HG03064 (cell line): Measurements from ENCODE around the gene ANXA7.
A peak's percentile ranks its signal among the peaks of the same experiment; 100 is the strongest.

Experiments
- ATAC-seq: cut with Tn5 transposase; IDR thresholded peaks from one replicate; pipeline ENCODE4 v1.9.1; 2021; ENCODE audit warnings: low read depth; ENCODE audit not compliant: unreplicated experiment

ANXA7 gene

DNA sequence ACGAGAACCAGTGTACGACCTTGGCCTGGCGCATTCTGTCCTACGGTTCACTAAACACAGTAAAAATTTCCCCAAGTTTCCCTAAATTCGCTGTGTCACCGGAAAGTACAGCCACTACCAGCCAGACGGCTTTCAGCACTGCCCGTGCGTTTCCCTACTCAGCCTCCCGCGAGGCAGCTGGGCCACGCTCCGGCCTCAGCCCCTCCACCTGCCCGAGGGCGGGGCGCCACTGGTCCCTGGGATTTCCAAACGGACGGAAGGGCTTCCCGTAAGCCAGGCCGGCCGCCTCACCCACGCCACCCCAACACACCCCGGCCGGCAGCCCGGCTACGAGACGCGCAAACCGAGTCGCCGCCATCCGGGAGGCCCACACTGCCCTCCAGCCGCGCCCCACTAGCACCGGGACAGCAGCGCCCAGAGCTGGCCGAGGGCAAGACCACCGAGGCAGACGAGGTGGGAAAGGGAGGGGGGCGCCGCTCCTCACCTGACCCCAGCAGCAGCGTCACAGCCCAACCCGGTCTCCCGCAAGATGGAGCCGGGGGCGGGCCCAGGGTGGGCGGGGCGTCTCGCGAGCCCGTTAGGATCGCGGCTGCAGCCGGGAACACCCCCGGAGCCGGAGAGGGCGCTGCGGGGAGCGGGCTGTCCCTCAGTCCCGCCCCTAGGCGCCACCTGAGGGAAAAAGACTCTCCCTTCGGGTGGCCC, at the start of gene ANXA7:
ANXA7 (minus strand) TSS at position 531 of the 702 bp plus-strand sequence. CDS start 13,202 bp downstream, outside the sequence.
- ATAC-seq = peak; percentile 84

DNA sequence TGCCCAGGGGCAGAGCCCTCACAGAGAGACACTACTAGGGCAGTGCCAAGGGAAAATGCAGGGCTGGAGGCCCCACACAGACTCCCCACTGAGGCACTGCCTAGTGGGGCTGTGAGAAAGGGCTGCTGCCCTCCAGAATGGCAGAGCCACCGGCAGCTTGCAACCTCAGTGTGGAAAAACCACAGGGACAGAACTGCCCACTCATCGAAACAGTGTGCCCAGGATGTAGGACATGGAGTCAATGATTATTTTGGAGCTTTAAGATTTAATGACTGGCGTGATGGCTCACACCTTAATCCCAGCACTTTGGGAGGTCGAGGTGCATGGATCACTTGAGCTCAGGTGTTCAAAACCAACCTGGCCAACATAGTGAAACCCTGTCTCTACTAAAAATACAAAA, 47.0 kb upstream of the ANXA7 start:
- ATAC-seq = no peak

DNA sequence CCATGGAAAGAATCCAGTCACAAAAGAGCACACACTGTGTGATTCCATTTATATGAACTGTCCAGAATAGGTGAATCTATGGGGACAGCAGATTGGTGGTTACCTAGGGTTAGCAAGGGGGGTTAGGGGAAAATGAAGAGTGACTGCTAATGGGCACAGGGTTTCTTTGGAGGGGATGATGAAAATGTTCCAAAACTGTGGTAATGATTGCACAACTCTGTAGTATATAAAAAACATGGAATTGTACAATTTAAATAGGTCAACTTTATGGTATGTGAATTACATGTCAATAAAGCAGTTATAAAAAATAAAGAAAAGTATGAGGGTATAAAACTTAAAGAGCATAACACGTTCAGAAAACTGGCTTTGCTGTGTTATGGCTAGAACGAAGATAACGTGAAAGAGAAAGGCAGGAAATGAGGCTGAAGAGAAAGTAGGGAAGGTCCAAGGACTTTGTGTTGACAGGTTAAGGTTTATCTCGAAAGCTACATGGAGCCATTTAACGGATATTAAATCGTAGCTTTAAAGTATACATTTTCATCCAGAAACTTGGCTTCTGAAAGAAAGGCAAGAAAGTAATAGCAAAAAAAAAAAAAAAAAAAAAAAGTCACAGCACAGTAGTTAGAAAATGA, 45.9 kb upstream of the ANXA7 start:
- ATAC-seq = no peak

DNA sequence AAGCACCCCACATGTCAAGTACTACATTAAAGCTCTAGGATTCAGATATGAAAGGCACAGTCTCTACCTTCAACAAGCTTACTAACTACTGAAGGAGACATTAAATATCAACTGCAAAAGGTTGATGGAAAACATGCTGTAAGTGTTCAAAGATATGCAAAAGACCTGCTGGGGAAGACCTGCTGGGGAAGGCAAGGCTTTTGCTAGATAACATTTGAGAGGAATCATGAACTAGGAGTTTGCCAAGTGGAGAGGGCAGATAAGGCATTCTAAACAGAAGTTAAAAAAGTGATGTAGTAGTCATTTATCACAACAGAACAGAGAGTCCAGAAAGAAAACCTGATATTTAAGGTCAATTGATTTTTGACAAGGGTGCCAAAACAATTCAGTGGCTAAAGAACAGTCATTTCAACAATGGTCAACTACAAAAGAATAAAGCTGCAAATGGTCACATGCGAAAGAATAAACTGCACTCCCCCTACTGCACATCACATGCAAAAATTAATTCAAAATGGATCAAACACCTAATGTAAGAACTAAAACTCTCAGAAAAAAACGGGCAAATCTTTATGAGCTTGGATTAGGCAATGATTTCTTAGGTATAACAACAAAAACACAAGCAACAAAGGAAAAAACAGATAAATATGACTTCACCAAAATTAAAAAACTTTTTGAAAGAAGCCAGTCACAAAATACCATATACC, 42.5 kb upstream of the ANXA7 start:
- ATAC-seq = no peak

DNA sequence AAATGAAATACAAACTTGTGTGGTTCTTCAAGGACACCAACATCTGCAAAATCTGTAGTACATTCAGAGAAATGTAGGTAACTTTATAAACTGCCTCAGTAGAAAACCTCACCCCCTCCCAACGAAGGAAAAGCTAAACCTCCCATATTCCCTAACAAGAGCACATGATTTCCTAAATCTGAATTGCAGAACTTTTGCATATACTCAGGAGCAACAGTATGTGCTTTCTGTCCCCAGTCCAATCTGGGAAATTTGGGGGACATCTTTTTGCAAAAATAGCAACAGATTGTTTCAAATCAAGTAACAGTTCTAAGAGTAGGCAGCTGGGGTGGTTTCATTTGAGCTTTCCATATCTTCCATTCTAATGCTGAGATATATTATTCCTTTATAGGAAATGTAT, 35.3 kb upstream of the ANXA7 start:
- ATAC-seq = no peak

DNA sequence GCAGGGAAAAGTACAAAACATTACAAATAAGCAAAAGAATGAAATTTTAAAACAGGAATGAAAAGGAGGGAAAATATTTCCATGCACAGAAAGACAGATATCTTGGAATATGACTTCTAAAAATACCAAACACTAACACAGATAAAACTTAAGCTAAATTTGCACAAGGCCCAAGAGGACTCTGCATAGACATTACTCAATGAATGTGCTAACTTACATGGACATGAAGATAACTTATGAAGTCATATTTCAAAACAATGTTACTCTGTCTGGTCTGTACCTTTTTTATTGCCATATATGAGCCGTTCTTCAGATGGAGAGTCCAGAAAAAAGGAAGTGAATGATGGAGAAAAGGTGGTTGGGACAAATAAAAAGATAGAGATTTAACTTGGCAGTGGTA, 34.5 kb upstream of the ANXA7 start:
- ATAC-seq = no peak

DNA sequence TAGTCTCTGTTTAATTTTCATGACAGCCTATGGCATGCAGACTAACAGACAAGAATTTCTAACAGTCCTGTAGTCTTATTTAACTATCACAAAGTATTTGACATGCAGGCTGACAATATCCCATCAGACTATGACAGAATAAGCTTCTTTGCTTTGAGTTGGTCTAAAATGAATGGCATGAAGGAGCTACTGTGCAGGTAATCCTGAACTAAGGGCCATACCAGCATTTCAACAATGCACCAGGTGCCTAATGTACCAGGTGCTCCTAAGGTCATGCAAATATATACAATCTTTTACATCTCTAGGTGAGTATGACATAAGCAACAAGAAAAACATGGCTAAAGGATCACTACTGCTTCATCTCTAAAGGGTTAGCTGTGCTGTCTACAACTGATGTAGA, 33.1 kb upstream of the ANXA7 start:
- ATAC-seq = no peak

DNA sequence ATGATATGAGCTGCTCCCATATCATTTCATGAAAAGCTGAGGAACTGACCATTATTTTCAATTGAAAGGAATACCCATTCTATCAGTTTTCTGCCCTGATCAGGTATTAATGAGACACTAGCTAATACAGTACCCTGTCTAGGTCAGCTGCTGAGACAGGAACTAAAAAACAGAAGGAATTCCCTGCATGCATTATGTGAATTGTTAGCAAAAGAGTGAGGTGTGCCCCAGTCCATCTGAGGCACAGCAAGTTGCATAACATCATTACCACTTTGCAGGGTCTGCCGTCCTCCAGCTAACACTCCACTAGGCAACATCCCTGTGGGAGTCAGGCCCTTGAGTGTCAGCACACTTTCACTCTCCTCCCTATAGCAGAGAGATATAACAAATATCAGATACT, 30.6 kb upstream of the ANXA7 start:
- ATAC-seq = no peak

DNA sequence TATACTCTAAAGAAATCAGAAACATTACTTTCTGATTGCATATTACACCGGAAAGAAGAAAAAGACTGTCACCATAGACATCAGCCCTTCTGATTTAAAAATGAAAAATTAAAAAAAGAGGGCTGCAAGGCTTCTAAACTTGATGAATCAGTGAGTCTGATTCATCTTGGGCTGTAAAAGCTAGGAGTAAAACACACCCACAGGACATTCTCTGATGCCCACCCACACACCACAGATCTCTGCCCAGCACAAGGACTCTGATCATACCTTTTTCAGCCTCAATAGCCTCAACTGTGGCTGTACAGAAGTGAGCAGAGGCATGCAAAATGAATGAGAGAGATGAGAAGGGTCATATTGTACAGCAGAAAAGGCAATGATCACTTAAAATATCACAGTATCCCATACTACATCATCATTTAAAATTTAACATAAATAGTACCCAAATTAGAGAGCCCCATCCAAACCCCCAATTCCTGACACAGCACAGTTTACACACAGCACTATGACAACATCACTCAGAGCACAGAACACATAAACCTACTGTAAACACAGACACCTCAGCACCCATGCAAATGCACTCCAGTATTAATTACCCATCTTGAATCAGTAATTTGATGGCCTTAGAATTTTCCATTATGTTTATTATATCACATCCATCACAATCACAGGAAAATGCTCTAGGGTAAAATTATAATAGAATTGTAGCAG, 25.9 kb upstream of the ANXA7 start:
- no peak for ATAC-seq

DNA sequence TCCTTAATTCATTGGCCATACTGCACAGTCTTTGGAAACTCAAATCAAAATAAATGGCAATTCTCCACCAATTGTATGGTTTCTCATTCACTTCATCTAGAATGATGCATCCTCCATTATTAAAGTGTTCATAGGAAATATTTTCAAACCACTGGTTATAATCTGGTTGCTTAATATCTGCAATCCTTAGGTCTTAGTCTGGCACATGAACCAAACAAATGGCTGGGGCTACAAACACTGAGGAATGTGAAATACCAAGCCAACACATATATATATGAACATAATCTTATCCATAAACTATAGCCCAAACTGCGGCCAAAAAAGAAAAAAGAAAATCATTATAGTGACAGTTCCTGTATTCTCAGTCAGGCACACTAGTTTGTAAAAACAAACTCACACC, 25.2 kb upstream of the ANXA7 start:
- no peak for ATAC-seq

DNA sequence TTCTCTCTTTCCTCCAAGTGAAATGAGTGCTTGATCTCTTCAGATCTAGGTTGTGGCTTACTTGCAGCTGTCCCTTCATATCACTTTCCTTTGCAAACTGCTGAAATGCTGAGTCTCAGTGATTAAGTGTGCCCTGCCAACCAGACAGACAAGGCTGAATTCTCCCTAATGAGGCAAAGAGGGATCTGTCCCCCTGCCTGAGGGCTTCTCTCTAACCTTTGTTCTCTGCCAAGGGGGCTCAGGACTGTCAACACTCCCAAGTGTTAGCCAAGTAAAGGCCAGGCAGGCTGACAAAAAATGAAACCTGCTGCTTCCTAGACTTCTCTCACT, 19.6 kb upstream of the ANXA7 start, which contains the start of gene MSS51:
MSS51 (minus strand) TSS at position 24 of the 330 bp plus-strand sequence. CDS start 5,277 bp downstream, outside the sequence.
- no peak for ATAC-seq

DNA sequence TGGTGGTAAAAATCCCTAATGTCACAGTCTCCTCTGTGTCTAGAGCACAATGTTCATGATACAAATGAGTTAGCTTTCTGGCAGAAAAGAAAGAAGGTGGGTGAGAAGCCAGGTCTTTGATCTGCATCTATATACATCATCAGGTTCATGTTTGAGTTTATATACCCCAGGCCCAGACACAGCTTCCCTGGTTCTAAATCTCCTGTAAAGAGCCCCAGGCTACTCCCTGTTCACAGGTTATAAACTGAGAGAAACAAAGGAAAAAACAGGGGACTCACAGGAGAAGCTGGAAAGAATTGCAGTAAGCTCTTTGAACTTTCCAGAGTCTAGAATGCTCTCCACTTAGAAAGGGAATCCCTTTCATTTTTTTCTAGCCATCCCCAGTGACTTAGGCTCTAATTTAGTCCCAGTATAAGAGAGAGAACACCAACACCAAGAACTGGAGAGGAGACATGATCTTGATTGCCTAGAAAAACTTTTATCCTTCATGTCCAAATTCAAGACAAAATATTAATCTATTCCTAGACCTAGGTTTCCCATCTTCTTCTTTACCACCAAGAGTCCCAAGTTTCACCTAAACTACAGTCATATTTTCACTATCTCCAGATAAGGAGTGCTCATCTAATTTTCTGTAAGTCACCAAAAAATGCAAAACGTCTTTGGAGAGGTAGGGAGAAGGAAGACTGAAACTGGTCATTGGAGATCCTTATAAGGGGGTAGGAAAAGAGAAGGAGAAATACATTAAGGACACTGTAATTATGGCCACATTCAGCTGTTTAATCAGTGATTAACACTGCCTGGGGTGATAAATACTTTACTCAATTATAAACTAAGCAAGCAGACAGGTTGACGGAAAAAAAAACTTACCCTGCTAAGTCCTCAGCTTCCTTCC, 19.0 kb upstream of the ANXA7 start:
- ATAC-seq = no peak

DNA sequence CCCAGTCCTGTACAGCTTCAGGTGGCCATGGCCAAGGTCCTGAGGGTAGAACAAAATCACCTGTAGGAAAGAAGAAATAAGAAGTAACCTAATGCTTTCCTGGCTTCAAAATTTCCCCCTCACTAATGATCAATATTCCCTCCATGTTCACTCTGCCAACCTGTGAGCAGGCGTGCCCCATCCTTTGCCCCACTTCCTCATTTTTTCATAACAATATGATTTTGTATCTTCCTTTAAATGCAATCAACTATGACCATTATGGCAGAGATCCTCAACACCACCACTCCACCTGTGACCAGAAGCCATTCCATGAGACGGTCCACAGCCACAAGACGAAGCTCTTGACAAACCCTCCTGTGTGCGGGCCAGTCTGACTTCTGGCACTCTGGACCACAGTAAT, 12.5 kb upstream of the ANXA7 start:
- no peak for ATAC-seq

DNA sequence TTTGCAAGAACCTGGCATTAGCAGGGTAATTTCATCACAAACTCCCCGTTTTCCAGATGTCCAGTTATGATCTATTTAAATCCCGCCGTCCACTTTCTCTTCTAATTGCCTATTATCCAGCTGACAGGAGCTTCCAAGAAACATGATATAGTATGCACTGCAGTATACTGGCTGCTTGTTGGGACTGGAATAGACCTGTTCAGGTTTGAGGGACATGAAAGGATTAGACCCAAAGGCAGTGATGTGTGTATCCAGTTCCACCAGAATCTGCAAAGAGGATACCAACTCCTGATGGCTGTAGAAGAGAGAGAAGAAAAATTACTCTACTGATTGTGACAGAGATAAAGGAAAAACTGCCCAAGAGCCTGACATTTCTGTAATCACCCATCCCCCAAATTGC, 10.6 kb upstream of the ANXA7 start:
- no peak for ATAC-seq

DNA sequence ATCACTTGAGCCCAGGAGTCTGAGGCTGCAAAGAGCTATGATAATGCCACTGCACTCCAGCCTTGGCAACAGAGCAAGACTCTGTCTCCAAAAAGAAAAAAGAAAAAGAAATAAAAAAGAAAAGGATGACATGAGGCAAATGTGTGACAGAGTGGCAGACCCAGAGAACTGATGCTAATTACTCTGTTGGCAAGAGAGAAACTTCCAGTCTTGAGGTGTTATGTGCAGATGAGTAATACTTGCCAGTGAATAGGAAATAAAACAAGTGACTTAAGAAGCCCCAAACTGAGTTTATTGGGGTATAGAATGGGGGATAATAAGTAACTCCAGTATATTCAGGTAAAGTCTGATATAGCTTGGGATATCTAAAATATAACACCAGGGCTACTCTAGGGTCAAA, 9.5 kb upstream of the ANXA7 start:
- no peak for ATAC-seq

DNA sequence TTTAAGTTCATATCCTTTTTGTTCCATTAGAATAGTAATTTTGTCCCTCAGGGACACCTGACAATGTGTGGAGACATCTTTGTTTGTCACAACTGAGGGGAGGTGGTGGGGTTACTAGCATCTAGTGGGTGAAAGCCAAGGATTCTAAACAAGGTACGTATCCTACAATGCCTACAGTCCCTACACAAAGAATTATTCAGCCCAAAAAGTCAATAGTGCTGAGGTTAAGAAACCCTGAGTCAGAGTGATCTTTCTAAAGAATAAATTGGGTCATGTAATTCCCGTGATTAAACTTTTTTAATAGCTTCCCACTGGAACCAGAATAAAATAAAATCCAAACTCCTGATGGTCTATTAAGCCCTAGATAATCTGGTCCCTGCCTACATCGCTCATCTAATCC, 2.7 kb upstream of the ANXA7 start:
- ATAC-seq = no peak

DNA sequence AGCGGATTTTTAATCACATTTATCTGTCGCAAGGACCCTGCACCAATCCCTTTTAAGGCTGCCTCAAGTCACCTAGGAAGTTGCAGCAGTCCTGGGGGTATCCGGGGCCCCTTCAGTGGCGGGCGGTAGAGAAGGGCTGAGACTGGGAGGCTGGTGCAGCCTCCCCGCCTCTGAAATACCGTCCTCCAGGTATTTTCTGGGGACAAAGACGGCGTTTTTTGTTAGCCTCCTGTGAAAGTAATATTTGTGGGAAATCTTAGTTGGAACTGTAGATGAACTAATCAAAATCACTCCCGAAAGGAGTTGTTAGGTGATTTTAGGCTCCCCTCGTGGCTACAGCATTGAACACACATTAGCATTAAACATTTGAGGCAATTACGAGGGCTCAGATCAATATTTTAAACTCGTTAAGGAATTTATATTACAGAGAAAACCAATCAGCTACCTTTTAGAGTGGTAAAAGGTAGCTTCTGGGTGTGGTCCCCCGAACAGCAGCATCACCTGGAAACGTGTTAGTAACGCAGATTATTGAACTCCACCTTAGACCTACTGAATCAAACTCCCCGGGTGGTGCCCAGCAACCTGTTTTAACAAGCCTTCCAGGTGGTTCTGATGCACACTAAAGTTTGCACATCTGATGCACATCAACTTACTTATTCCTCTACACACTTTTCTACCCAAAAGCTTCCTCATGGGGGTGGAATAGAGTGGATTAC, 530 bp upstream of the ANXA7 start:
- peak; percentile 33 for ATAC-seq

DNA sequence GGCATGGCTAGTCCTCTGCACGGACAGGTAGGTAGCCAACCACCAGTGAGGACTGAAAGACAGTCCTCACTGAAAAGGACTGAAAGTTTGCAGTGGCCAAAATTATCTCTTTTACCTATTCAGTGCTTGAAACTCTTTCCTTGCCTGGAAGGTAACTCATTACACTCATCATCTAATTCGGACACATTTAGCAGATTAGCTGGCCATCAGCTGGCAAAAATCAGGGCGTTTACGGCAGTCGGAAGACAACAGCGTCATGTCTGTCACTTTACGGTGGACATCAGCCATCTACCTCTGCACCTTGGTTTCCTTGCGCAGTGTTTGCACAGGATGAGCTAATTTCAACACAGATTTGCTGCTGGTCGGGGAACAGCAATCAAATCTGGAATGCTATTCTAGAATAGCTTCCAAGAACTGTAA, 740 bp downstream of the ANXA7 start:
- ATAC-seq = peak; percentile 14

DNA sequence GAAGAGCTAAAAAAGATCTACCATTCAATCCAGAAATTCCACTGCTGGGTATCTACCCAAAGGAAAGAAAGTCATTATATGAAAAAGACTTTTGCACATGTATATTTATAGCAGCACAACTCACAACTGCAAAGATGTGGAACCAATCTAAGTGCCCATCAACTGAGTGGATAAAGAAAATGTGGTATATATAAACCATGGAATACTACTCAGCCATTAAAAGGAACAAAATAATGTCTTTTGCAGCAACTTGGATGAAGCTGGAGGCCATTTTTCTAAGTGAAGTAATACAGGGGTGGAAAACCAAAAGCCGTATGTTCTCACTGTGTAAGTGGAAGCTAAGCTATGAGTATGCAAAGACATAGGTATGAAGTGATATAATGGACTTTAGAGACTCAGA, 3.0 kb downstream of the ANXA7 start:
- ATAC-seq = no peak
